GM13976 (cell line): ENCODE results near the gene SLC25A38.

ENCODE experiments used
- DNase-seq: peaks from one replicate; pipeline ENCODE4 v3.0.0; 2012; ENCODE audit warnings: low spot score
- CTCF ChIP-seq: IDR thresholded peaks from 2 replicates; pipeline ENCODE4 v1.5.1; 2012; ENCODE audit warnings: borderline replicate concordance, mild to moderate bottlenecking; ENCODE audit not compliant: insufficient read depth; ENCODE audit errors: extremely low read depth, missing control alignments, control extremely low read depth
- in situ Hi-C: fragments of 300-500 bp; cut with MboI; formaldehyde crosslinking; loops from one replicate; pipeline ENCODE4 v1.12.0; 2022; ENCODE audit warnings: low sequenced_read_pairs, mixed read lengths, inconsistent platforms; ENCODE audit not compliant: unreplicated experiment

Gene SLC25A38

GRCh38 chr3:39423436-39423970 lies 40.3 kb downstream of the SLC25A38 start:
- in situ Hi-C loops = no loop called here
- no peak for DNase-seq
- no peak for TF ChIP-seq CTCF

GRCh38 chr3:39426312-39426711 lies 43.1 kb downstream of the SLC25A38 start:
- no peak for DNase-seq
- no peak for TF ChIP-seq CTCF
- in situ Hi-C loops = no loop called here

- in situ Hi-C loops = no loop called here
- no peak for TF ChIP-seq CTCF
- DNase-seq = no peak
These were observed 44.3 kb downstream of the SLC25A38 start for GRCh38 chr3:39427506-39427905.

GRCh38 chr3:39428745-39429201 lies 45.6 kb downstream of the SLC25A38 start:
- DNase-seq = no peak
- TF ChIP-seq CTCF = no peak
- in situ Hi-C loops = no loop called here

DNA sequence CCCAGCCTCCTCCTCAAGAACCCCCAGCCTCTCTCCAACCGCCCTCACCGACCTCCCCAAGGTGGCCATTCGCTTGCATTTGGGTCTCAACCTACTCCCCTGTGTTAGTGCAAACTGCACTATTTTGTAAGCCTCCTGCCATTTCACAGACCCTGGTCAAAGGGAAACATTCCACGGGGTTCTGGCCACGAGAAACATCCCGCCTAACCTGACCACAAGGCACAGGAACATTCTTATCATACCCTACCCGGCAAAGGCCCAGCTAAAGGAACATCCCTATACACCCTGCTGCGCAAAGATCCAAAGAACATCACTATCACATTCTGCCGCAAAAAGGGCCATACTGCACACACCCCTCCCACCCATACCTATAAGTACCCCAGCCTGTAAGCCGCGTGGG lies 46.3 kb downstream of the SLC25A38 start:
- in situ Hi-C loops = no loop called here
- no peak for DNase-seq
- TF ChIP-seq CTCF = no peak

GRCh38 chr3:39432342-39432741 lies 49.2 kb downstream of the SLC25A38 start:
- no peak for TF ChIP-seq CTCF
- in situ Hi-C loops = no loop called here
- DNase-seq = no peak
